Measurements from ENCODE around the gene BTD.

DNA sequence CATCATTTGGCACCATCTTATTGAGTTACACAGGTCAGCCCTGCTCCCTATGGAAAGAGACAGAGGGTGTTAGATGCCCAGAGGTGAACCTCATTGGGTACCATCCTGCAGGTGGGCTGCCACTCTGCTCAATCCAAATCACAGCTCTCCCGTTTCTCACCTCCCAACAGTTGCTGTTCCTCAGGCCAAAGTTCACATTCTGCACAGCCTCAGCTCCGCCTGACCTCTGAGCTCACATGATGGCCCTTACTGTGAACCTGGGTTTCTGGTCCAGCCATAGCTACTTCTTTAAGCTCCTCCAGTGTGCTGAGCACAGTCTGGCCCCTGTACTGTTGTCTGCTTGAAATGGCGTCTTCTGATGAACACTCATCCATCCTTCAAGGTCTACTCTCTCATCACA lies 47.8 kb downstream of the BTD start:
- TF ChIP-seq, protein P1, sequence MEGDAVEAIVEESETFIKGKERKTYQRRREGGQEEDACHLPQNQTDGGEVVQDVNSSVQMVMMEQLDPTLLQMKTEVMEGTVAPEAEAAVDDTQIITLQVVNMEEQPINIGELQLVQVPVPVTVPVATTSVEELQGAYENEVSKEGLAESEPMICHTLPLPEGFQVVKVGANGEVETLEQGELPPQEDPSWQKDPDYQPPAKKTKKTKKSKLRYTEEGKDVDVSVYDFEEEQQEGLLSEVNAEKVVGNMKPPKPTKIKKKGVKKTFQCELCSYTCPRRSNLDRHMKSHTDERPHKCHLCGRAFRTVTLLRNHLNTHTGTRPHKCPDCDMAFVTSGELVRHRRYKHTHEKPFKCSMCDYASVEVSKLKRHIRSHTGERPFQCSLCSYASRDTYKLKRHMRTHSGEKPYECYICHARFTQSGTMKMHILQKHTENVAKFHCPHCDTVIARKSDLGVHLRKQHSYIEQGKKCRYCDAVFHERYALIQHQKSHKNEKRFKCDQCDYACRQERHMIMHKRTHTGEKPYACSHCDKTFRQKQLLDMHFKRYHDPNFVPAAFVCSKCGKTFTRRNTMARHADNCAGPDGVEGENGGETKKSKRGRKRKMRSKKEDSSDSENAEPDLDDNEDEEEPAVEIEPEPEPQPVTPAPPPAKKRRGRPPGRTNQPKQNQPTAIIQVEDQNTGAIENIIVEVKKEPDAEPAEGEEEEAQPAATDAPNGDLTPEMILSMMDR (IDR thresholded peaks at IDR 0.05) = no peak
- TF ChIP-seq POLR2A (IDR thresholded peaks at IDR 0.05) = no peak

Measured in esophagus squamous epithelium (tissue), 4 donors.